SK-N-MC (cell line): ENCODE measurements around the gene TRAPPC2L.
"Not testable (repeated sequence)": the region's sequence is repeated elsewhere in the genome, so short reads cannot be mapped to it uniquely, and the experiment has no call there.

Source experiments
- DNase-seq: peaks from one replicate; pipeline ENCODE4 v3.0.0-alpha.2; 2011; ENCODE audit warnings: low read depth, low spot score
- H3K27ac ChIP-seq: fragments of 200-600 bp; sonication (generic); 2 replicates; pipeline ENCODE4 v1.5.1; 2016; ENCODE audit warnings: mixed run types
- H3K36me3 ChIP-seq: fragments of 200-600 bp; sonication (generic); 2 replicates; pipeline ENCODE4 v1.6.1; 2017; ENCODE audit warnings: antibody characterized with exemption, low read length, mixed read lengths; ENCODE audit not compliant: insufficient read depth
- H3K4me3 ChIP-seq: fragments of 200-600 bp; sonication (generic); 2 replicates; pipeline ENCODE4 v1.5.1; 2016
- H3K9ac ChIP-seq: fragments of 200-600 bp; sonication (generic); 2 replicates; pipeline ENCODE4 v1.8.0; 2017; ENCODE audit warnings: mixed run types, mixed read lengths; ENCODE audit not compliant: insufficient read length
- H3K9me3 ChIP-seq: fragments of 200-600 bp; sonication (generic); 2 replicates; pipeline ENCODE4 v1.6.1; 2017; ENCODE audit warnings: low read depth, mild to moderate bottlenecking, antibody characterized with exemption, low read length, moderate library complexity, mixed read lengths
- EZH2 ChIP-seq: fragments of 200-600 bp; sonication (generic); IDR thresholded peaks from one replicate; pipeline ENCODE4 v1.6.1; 2017; ENCODE audit warnings: antibody characterized with exemption
- FOXP2 ChIP-seq: optimal IDR thresholded peaks from 2 replicates; pipeline ENCODE3; 2011; ENCODE audit warnings: mild to moderate bottlenecking, moderate library complexity; ENCODE audit not compliant: insufficient read depth; ENCODE audit errors: extremely low read length, control extremely low read depth
- POLR2AphosphoS5 ChIP-seq: IDR thresholded peaks from 2 replicates; pipeline ENCODE4 v1.6.1; 2012; ENCODE audit warnings: mild to moderate bottlenecking, low read depth, low read length, borderline replicate concordance

TRAPPC2L gene

DNA sequence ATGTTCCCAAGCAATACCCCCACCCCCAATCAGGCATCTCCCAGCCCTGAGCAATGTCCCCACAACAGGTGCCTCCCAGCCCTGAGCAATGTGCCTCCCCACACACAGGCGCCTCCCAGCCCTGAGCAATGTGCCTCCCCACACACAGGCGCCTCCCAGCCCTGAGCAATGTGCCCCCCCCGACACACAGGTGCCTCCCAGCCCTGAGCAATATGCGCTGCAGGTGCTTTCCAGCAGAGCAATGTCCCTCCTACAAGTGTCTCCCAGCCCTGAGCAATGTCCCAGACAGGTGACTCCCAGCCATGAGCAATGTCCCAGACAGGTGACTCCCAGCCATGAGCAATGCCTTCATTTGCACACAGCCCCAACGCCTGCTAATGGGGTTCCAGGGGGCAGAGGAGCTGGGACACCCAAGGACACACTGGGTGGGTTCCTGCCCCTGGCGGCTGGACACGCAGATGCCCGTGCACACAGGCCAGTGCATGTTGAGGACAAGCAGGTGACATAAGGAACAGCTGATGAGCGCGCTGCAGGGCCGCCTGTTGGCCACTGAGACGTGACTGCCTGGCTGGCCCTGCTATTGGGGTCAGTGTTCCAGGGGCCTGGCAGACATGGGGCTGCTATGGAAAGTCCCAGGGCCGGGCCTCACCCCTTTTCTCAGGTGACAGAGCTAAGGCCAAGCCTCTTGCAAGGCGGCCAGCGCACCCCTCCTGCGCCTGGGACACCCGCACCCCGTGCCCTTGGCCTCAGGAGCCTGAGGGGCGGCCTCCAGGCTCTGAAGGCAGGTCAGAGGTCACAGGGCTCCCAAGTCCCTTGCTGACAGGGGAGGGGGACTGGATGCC is 36.4 kb downstream of the TRAPPC2L start:
- H3K9ac ChIP-seq = no peak overlapping the region
- no peak overlapping the region for H3K27ac ChIP-seq
- H3K4me3 ChIP-seq = no peak overlapping the region
- H3K36me3 ChIP-seq = no peaks in the 10 kb centered on the region
- TF ChIP-seq FOXP2 = no peak
- no peak for TF ChIP-seq EZH2
- no peak for TF ChIP-seq POLR2AphosphoS5
- H3K9me3 ChIP-seq = no peaks in the 10 kb centered on the region
- DNase-seq = no peak

DNA sequence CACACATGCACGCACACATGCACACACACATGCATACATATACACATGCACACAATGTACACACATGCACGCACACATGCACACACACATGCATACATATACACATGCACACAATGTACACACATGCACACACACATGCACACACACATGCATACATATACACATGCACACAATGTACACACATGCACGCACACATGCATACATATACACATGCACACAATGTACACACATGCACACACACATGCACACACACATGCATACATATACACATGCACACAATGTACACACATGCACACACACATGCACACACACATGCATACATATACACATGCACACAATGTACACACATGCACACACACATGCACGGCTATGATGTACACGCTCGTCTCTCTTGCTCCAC is 37.3 kb downstream of the TRAPPC2L start:
- H3K27ac ChIP-seq, H3K9ac ChIP-seq, H3K36me3 ChIP-seq, H3K9me3 ChIP-seq, H3K4me3 ChIP-seq, DNase-seq: not testable (repeated sequence)

- Histone ChIP-seq H3K9me3 (no peaks in the 10 kb centered on the region), H3K36me3 (no peaks in the 10 kb centered on the region), H3K4me3 (no peak overlapping the region), H3K9ac (no peak overlapping the region), H3K27ac (no peak overlapping the region)
- TF ChIP-seq POLR2AphosphoS5 = no peak
- TF ChIP-seq FOXP2 = no peak
- no peak for TF ChIP-seq EZH2
- no peak for DNase-seq
These were observed 37.9 kb downstream of the TRAPPC2L start for GRCh38 chr16:88894681-88895300.

- no peaks in the 10 kb centered on the region for H3K36me3 ChIP-seq
- no peak overlapping the region for H3K9ac ChIP-seq
- no peak overlapping the region for H3K4me3 ChIP-seq
- H3K27ac ChIP-seq = no peak overlapping the region
- DNase-seq = no peak
- TF ChIP-seq FOXP2 = no peak
- TF ChIP-seq POLR2AphosphoS5 = no peak
- TF ChIP-seq EZH2 = no peak
- H3K9me3 ChIP-seq = no peaks in the 10 kb centered on the region
These were observed 38.4 kb downstream of the TRAPPC2L start for GRCh38 chr16:88895335-88895734.

GRCh38 chr16:88896238-88897070 is 39.5 kb downstream of the TRAPPC2L start:
- DNase-seq = no peak
- TF ChIP-seq EZH2 = no peak
- TF ChIP-seq POLR2AphosphoS5 = no peak
- TF ChIP-seq FOXP2 = no peak
- H3K9me3 ChIP-seq = no peaks in the 10 kb centered on the region
- H3K4me3 ChIP-seq = no peak overlapping the region
- H3K27ac ChIP-seq = no peak overlapping the region
- H3K9ac ChIP-seq = no peak overlapping the region
- no peaks in the 10 kb centered on the region for H3K36me3 ChIP-seq

DNA sequence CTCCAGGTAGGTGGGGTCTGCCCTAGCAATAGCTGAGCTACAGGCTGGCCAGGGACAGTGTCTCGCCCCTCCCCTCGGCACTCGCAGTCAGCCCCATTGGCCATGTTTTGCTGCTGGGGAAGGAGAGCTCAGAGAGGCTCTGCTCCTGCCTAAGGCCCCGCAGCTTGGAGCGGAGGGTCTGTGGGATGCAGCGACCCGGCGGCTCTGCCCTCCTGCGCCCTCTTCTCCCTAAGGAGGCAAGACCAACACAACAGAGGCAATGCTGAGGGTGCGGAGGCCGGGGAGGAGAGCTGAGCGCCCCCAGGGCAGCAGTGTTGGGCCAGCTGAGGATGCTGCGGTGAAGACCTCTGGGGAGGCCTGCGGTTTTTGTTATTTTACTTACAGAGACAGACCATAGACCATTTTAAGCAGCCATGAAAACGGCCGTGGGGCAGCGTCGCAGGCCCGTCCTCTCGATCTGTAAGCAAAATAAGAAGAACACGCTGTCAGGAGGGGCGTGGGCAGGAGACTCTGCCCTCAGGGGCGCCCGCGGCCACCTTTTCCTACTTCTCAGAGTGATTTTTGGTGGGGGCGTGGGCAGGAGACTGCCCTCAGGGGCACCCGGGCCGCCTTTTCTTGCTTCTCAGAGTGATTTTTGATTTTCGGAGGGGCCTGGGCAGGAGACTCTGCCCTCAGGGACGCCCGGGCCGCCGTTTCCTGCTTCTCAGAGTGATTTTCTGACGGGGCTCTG is 40.9 kb downstream of the TRAPPC2L start:
- DNase-seq = no peak
- H3K9ac ChIP-seq = no peak overlapping the region
- TF ChIP-seq POLR2AphosphoS5 = no peak
- no peak for TF ChIP-seq FOXP2
- no peak for TF ChIP-seq EZH2
- H3K36me3 ChIP-seq = no peaks in the 10 kb centered on the region
- H3K9me3 ChIP-seq = no peaks in the 10 kb centered on the region
- H3K4me3 ChIP-seq = no peak overlapping the region
- H3K27ac ChIP-seq = no peak overlapping the region

DNA sequence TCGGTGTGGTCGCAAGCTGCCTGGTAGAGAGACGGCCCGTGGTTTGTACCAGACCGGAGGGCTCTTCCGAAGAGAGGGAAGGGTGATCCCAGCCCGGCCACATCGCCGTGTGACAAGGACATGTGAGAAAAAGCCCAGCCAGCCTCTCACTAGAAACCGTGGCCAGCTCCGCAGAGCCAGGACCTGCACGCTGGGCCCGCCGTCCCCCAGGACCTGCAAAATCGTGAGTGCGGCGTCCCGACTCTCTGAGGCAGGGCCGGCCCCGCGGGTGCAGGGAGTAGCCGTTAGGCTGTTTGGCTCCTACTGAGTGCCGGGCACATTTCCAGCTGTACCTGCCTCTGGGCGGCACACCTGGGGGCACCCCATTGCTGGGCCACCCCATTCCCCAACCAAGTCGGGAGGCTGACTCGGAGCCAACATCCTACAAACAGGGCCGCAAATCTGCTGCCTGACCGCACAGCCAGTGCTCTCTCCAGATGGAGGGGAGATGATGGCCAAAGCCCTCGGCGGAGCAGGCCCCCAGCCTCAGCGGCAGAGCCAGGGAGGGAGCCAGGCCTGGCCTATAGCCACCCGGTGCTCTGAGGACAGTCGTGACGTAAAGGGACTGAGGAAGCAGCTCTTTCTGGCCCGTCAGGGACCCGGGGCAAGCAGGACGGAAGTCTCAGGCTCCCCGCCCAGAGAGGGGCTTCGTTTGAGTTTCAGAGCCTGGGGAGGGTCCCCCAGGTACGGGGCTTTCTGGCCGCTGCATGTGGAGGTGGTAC is 43.2 kb downstream of the TRAPPC2L start:
- Histone ChIP-seq H3K9me3 (no peaks in the 10 kb centered on the region), H3K4me3 (no peak overlapping the region), H3K9ac (no peak overlapping the region), H3K36me3 (no peaks in the 10 kb centered on the region), H3K27ac (no peak overlapping the region)
- DNase-seq = no peak
- TF ChIP-seq POLR2AphosphoS5 (no peak), FOXP2 (no peak), EZH2 (no peak)
